GM12878 (cell line): ENCODE measurements around the gene TRPM3.

Experiments
- CBFB ChIP-seq: IDR thresholded peaks from 2 replicates; pipeline ENCODE4 v1.6.1; 2016; ENCODE audit warnings: antibody characterized with exemption, low read depth
- CHD4 ChIP-seq: fragments of 200-600 bp; sonication (generic); IDR thresholded peaks from 2 replicates; pipeline ENCODE4 v1.6.1; 2016; ENCODE audit warnings: mild to moderate bottlenecking
- ETV6 ChIP-seq, 2 experiments: fragments of 450-650 bp in 1 of 2; IDR thresholded peaks in 1 of 2; conservative IDR thresholded peaks in 1 of 2; 2 replicates each; pipeline ENCODE4 v1.6.1; 2014; ENCODE audit warnings: antibody characterized with exemption in 1 of 2, borderline replicate concordance in 1 of 2, low read depth in 1 of 2, mild to moderate bottlenecking in 1 of 2, moderate library complexity in 1 of 2
- KAT2A ChIP-seq: conservative IDR thresholded peaks from 2 replicates; pipeline ENCODE4 v1.6.1; 2011; ENCODE audit warnings: low read depth, low read length; ENCODE audit not compliant: control insufficient read depth
- MTA3 ChIP-seq: IDR thresholded peaks from 2 replicates; pipeline ENCODE4 v1.6.1; 2012; ENCODE audit warnings: low read length, inconsistent platforms, borderline replicate concordance
- MYC ChIP-seq: IDR thresholded peaks from 2 replicates; pipeline ENCODE4 v1.6.1; 2011; ENCODE audit warnings: mild to moderate bottlenecking, low read length, moderate library complexity, inconsistent platforms; ENCODE audit not compliant: insufficient read depth, insufficient replicate concordance, insufficient read length, severe bottlenecking
- PAX8 ChIP-seq: fragments of 450-650 bp; IDR thresholded peaks from 2 replicates; pipeline ENCODE4 v1.6.1; 2017; ENCODE audit warnings: mild to moderate bottlenecking, moderate library complexity
- RAD21 ChIP-seq: IDR thresholded peaks from 2 replicates; pipeline ENCODE4 v1.6.1; 2011; ENCODE audit warnings: mild to moderate bottlenecking, low read depth, low read length, moderate library complexity; ENCODE audit not compliant: insufficient read depth
- TF ChIP-seq, protein P1 (sequence below), 3 experiments: IDR thresholded peaks in 2 of 3; conservative IDR thresholded peaks in 1 of 3; 2 replicates each; pipeline ENCODE4 v1.5.1; 2011; ENCODE audit warnings: low read depth in 3 of 3, low read length in 3 of 3, mild to moderate bottlenecking in 3 of 3, control low read depth in 2 of 3, moderate library complexity in 2 of 3, inconsistent platforms in 1 of 3, mixed read lengths in 1 of 3; ENCODE audit not compliant: control insufficient read depth in 2 of 3, insufficient read depth in 1 of 3; ENCODE audit errors: extremely low read depth in 1 of 3

DNA sequence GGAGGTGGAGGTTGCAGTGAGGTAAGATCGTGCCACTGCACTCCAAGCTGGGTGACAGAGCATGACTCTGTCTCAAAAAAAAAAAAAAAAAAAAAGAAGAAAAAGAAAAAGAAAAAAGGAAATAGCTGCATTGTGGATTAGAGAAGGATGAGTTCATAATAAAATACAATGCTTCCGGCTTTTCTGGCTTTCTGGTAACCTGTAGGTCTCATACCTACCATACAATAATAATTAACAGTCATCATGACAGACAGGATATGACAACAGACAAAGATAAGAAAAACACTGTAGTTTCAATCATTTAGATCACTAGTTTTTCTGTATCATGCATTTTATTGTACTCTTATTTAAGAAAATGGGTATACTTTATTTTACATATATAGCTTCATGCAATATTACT, 40.7 kb upstream of the TRPM3 start:
- TF ChIP-seq PAX8, result no peak
- TF ChIP-seq RAD21, result no peak
- TF ChIP-seq MTA3, result no peak
- no peak for TF ChIP-seq CHD4
- no peak for TF ChIP-seq CBFB
- TF ChIP-seq KAT2A, result no peak
- TF ChIP-seq MYC, result no peak
- TF ChIP-seq, protein P1, sequence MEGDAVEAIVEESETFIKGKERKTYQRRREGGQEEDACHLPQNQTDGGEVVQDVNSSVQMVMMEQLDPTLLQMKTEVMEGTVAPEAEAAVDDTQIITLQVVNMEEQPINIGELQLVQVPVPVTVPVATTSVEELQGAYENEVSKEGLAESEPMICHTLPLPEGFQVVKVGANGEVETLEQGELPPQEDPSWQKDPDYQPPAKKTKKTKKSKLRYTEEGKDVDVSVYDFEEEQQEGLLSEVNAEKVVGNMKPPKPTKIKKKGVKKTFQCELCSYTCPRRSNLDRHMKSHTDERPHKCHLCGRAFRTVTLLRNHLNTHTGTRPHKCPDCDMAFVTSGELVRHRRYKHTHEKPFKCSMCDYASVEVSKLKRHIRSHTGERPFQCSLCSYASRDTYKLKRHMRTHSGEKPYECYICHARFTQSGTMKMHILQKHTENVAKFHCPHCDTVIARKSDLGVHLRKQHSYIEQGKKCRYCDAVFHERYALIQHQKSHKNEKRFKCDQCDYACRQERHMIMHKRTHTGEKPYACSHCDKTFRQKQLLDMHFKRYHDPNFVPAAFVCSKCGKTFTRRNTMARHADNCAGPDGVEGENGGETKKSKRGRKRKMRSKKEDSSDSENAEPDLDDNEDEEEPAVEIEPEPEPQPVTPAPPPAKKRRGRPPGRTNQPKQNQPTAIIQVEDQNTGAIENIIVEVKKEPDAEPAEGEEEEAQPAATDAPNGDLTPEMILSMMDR (IDR thresholded peaks at IDR 0.05 in 2 of 3, conservative IDR thresholded peaks at IDR 0.05 in 1 of 3; ENCODE audit: control insufficient read depth in 2 of 3, extremely low read depth in 1 of 3, insufficient read depth in 1 of 3, low read depth in 3 of 3, low read length in 3 of 3), result no peak
- TF ChIP-seq ETV6 (conservative IDR thresholded peaks at IDR 0.05 in 1 of 2, IDR thresholded peaks at IDR 0.05 in 1 of 2; ENCODE audit: borderline replicate concordance in 1 of 2, low read depth in 1 of 2), result no peak
